Gastroesophageal sphincter (tissue), 3 donors: ENCODE data around the gene COX10.

ENCODE experiments used
- EP300 ChIP-seq: sonication (generic); formaldehyde crosslinking; IDR thresholded peaks from one replicate; pipeline ENCODE4 v1.6.1; 2017; ENCODE audit warnings: antibody characterized with exemption, mild to moderate bottlenecking
- POLR2A ChIP-seq, 2 donors: fragments of 450-650 bp; IDR thresholded peaks; one replicate each; pipeline ENCODE4 v1.6.1; 2017; ENCODE audit warnings: antibody characterized with exemption in 2 of 2, mild to moderate bottlenecking in 2 of 2, moderate library complexity in 1 of 2
- POLR2AphosphoS5 ChIP-seq: sonication (generic); formaldehyde crosslinking; IDR thresholded peaks from one replicate; pipeline ENCODE4 v1.6.1; 2017; ENCODE audit warnings: antibody characterized with exemption
- TF ChIP-seq, protein P1 (sequence below), 4 experiments: fragments of 200-600 bp in 2 of 4; fragments of 450-650 bp in 2 of 4; sonication (generic) in 1 of 4; IDR thresholded peaks; one replicate each; pipeline ENCODE4 v1.5.1; 2017 to 2019; ENCODE audit warnings: antibody characterized with exemption in 4 of 4, mild to moderate bottlenecking in 2 of 4, moderate library complexity in 2 of 4

DNA sequence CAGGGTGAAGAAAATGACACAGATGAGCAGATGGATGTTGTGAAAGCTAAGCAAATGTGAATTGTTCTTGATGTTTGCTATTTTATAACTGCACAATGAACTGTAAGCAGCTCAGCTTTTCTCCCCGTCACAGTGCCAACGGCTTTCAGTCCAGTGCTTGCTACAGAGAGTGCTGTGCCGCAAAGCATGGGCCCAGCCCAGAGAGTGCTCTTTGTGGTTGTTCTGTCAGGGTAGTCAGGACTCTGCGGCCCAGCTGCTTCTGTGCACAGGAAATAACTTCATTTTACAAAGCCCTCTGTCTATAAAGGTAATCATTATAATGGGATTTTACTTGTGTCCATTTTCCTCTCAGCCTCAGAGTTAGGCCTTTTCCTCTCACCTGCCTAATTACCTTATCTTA lies 128.3 kb downstream of the COX10 start:
- no peak for TF ChIP-seq POLR2A (IDR thresholded peaks at IDR 0.05)
- TF ChIP-seq, protein P1, sequence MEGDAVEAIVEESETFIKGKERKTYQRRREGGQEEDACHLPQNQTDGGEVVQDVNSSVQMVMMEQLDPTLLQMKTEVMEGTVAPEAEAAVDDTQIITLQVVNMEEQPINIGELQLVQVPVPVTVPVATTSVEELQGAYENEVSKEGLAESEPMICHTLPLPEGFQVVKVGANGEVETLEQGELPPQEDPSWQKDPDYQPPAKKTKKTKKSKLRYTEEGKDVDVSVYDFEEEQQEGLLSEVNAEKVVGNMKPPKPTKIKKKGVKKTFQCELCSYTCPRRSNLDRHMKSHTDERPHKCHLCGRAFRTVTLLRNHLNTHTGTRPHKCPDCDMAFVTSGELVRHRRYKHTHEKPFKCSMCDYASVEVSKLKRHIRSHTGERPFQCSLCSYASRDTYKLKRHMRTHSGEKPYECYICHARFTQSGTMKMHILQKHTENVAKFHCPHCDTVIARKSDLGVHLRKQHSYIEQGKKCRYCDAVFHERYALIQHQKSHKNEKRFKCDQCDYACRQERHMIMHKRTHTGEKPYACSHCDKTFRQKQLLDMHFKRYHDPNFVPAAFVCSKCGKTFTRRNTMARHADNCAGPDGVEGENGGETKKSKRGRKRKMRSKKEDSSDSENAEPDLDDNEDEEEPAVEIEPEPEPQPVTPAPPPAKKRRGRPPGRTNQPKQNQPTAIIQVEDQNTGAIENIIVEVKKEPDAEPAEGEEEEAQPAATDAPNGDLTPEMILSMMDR (IDR thresholded peaks at IDR 0.05) = no peak
- TF ChIP-seq POLR2AphosphoS5 = no peak
- TF ChIP-seq EP300 = no peak
